Endometrium (tissue), 2 donors: Measurements from ENCODE around the gene AARS1.
"Not testable (repeated sequence)": the region's sequence is repeated elsewhere in the genome, so short reads cannot be mapped to it uniquely, and the experiment has no call there.

Source experiments
- FAIRE-seq: peaks from 2 replicates; lab custom pipeline; 2012; peaks lifted over from hg19 to GRCh38; lab: Jason Lieb, UNC
- donor health status: control.
- donor health status: control.

Gene AARS1

DNA sequence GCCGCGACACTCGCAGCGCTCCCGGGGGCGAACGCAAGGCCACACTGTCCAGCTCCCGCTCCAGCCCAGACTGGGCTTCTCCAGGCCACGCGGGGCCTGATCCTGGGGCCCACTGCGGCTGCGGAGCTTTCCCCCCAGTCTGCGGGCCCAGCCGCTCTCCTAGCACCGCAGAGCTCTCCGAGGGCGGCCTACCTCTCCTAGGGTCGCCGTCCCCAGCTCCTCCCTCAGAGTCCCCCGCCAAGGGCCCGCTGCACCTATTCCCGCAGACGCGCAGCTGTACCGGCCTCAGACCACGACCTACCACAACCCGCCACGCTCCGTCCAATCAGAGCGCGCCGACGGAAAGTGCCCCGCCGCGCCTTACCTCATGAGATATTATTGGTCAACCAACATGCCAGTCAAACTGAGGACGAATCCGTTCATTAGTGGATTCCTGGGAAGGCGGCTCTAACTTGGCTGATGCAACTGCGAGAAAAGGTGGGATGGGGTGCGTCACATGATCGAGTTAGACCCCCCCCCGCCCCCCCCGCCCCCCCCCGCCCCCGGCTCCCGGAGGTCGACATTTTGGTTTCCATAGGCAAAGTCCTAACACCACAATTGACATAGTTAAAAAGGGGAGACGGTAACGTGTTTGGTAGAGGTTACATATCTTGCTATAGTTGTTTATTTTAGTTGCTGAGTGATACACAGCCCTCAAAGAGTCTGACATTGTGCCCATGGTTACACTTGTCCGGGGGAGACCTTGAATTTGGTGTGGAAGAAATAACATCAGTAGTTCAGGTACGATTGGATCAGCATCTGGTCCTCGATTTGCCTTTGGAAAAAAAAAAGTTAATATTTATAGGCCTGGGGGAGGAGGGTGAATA lies at the start of gene AARS1:
TSS of gene AARS1 (minus strand) at position 278 of the 866 bp plus-strand sequence. CDS start 6,743 bp downstream, outside the sequence.
- peak; percentile 35 for FAIRE-seq

DNA sequence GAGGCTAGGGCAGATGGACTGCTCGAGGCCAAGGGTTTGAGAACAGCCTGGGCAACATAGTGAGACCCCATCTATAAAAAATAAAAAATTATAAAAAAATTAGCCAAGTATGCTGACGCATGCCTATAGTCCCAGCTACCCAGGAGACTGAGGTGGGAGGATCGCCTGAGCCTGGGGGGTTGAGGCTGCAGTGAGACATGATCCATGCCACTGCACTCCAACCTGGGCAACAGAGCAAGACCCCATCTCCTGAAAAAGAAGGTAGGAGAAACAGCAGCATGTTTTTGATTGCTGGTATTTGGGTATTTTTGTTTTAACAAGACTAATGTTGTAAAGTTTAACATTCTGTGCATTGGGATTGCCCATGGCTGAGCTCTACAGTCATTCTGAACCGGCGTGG lies 48.5 kb upstream of the AARS1 start:
- FAIRE-seq, result no peak

DNA sequence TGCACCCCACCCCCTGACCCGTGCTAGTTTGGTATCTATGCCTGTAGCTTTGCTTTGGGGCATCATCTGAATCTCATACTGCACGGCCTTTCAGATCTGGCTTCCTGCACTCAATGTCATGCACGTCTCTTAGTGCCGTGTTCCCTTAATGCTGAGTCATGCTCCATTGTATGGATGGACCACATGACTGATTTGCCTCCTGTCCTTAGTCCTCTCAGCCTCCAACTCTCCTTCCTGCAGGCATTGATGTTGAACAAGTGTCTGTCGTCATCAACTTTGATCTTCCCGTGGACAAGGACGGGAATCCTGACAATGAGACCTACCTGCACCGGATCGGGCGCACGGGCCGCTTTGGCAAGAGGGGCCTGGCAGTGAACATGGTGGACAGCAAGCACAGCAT lies 43.4 kb upstream of the AARS1 start:
- not testable (repeated sequence) for FAIRE-seq

DNA sequence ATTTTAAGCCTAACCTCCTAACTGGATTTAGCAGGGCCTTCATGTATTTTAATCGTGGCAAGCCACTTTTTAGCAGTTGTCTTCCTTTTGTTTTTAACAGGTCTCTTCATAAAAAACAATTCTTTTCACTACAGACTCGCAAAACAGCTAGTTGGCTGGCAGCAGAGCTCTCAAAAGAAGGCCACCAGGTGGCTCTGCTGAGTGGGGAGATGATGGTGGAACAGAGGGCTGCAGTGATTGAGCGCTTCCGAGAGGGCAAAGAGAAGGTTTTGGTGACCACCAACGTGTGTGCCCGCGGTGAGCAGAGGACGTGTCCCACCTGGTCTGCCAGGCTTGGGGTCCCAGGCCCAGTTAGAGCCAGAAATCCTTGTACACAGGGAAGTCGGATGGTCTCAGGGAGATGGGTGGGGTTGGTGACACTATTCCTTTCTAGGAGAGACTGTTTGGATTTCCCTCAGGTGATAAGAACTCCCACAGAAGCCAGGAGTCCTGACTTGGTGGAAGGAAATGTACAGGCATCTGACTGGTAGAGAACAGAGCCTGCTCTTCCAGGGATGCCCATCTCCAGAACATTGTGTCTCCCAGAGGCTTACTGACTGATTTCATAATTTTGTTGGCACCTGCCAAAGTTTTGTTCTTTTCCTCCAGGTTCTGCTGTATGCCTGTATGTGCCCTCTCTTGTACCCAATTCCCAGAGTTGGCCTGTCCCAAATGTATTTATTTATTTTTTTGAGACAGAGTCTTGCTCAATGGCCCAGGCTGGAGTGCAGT lies 42.5 kb upstream of the AARS1 start:
- no peak for FAIRE-seq

DNA sequence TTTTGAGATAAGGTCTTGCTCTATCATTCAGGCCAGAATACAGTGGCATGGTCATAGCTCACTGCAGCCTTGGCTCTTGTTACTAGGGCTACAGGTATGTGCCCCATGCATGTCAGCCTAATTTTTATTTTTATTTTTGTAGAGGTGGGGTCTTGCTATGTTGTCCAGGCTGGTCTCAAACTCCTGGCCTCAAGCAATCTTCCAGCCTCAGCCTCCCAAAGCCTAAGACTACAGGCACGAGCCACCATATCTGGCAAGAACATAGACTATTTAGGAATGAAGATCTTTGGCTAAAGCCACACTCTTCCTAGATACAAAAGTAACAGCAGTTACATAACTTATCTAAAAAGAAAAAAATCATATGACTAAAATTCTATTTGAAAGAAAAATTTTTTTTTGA lies 41.8 kb upstream of the AARS1 start:
- no peak for FAIRE-seq

DNA sequence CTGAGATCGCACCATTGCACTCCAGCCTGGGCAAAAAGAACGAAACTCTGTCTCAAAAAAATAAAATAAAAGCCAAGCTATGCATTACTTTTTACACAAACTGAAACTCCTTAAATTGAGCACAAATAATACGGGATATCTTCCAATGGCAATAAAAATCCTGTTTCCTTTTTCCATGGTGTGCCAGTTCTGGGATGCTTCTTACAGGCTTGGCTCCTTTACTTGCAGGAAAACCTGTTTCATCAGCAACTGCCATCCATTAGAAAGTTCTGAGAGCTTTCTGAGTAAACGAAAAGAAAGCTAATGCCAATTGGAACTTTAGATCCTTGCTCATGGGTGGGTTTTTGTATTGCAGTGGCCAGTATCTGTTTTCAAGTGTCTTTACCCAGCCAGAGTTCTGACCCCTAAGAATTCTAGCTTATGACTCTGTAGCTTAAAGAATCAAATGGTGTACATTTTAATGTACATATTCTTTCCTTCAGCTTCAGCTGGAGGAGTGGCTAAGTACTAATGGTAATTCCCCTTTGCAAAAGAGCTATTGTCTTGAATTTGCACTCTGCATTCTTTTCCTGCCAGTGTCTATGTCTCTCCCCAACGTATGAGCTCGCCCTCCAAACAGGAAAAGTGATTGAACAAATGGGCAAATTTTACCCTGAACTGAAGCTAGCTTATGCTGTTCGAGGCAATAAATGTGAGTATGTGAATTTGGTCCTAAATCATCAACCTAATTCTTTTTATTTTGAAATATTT lies 35.9 kb upstream of the AARS1 start:
- no peak for FAIRE-seq

DNA sequence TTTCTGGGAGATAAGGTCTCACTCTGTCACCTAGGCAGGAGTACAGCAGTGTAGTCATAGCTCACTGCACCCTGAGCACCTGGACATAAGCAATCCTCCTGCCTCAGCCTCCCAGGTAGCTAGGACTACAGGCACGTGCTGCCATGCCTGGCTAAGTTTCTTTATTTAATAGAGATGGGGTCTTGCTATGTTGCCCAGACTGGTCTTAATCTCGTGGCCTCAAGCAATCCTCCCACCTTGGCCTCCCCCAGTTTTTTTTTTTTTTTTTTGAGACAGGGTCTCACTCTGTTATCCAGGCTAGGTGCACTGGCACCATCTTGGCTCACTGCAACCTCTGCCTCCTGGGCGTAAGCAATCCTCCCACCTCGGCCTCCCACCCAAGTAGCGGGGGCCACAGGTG lies 30.8 kb upstream of the AARS1 start:
- FAIRE-seq, result no peak

DNA sequence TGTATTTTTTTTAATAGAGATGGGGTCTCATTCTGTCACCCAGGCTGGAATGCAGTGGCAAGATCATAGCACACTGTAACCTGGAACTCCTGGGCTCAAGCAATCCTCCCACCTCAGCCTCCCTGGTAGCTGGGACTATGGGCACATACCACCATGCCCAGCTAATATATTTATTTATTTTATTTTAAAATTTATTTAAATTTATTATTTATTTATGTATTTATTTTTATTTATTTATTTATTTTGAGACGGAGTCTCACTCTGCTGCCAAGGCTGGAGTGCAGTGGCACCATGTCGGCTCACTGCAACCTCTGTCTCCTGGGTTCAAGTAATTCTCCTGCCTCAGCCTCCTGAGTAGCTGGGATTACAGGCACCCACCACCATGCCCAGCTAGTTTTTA lies 18.4 kb upstream of the AARS1 start:
- not testable (repeated sequence) for FAIRE-seq

DNA sequence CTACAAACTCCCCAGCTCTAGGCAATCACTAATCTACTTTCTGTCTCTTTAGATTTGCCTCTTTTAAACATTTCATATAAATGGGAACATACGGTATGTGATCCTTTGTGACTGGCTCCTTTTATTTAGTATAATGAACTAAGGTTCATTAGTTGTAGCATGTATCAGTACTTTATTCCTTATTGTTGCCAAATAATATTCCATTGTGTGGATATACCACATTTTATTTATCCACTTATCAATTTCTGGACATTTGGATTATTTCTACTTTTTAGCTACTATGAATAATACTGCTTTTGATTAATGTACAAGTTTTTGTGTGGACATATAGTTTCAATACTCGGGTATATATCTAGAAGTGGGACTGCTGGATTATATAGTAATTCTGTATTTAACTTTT lies 17.6 kb upstream of the AARS1 start:
- no peak for FAIRE-seq

DNA sequence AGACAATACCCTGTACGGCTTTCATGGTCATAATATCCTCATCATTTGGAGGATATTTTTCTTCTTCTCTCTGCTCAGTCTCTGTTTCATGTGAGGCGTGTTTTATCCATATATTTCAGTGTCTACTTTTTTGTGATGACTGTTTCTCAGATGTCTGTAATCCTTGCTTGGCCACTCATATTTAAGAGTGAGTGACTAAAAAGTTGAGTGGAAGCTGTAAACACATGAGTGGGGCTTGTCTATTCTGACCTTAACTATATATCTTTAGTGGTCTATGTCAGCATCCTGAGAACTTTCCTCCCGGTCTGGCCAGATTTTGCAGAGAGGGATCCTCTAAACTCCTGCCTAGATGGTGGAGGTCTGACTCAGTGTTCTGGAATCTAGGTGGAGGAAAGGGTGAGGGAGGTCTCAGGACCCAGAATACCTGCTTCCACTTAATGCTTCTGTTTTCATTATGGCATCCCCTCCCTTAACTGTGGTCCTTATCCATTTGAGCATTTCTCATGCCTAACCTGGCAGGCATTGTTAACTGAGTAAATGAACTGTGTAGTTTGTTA lies 15.7 kb upstream of the AARS1 start:
- no peak for FAIRE-seq

DNA sequence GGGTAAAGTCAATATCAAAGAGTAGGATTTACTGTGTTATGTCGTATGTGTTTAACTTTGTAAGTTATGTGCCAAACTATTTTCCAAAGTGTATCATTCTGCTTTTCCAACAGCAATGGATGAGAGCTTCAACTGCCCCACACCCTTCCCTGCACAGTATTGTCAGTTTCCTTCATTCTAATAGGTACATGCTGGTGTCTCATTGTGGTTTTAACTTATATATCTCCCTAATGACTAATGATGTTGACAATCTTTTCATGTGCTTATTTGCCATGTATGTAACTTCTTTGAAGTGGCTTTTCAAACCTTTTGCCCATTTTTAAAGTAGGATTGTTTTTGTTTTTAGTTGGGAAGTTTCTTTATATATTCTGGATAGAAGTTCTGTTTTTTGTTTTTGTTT lies 13.4 kb upstream of the AARS1 start:
- FAIRE-seq, result no peak

DNA sequence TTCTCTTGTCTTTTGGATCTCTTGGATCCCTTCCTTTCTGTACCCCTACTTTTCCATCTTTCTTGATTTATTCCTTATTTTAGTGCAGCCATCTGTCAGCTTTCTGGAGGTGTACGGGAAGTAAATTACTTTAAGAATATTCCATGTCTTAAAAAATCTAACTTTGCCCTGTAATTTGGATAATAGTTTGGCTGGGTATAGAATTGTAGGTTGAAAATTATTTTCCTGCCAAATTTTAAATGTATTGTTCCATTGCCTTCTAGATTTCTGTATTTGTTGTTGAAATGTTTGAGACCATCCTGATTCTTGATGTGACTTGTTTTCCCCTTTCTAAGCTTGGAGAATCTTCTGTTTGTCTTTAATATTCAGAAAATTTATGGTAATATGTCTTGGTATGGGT lies 11.8 kb upstream of the AARS1 start:
- no peak for FAIRE-seq

DNA sequence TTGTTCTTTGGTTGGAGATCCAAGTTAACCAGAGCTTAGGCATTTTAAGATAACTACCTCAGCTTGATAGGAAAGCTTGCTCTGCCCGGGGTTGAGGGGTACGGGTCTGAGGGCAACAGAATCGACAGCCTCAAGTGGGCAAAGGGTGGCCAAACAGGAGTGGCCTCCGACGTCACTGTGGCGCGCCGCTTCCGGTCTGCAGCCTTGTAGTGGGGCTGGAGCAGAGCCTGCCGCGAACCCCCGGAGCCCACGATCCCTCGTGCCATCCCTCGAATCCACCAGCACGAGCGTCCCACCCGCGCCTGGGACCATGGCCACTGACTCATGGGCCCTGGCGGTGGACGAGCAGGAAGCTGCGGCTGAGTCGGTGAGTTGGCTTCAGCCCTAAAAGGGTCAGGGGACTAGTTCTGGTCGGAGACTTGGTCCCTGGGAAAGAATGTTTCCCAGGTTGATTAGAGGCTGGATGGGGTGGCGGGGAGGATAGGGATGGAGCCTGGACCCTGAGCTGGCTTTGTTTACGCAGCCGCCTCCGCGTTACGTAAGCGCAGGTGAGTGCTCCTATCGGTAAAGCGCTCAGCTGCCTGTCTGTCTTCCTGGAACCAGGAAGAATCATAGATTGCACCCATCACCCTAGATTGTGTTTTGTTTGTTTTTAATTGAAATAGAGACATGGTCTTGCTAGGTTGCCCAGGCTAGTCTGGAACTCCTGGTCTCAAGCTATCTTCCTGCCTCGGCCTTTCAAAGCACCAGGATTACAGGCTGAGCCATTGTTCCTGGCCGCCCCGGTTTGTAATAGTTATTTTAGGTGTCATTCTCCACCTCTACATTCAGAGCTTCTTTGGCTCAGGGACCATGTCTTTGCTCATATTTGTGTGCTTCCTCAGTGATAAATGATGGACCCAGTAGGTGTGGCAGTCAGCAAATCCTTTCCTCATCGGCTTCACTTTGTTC lies 10.0 kb upstream of the AARS1 start, which contains the start of gene DDX19B:
TSS of gene DDX19B (plus strand) at position 199 of the 951 bp plus-strand sequence. CDS start at position 311, 112 bp downstream.
- FAIRE-seq, result no peak

DNA sequence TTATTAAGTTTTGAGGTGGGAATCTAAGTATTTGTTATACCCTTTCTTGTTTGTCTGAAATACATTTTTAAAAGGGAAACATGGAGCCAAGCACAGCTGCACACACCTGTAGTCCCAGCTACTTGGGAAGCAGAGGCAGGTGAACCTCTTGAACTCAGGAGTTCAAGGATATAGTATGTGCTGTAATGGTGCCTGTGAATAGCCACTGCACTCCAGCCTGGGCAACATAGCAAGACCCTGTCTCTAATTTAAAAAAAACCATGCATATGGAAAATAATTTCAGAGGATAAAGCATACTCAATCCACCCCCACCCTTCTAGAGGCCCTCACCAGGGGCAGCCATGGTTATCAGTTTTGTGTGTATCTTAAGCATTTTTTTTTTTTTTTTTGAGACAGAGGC lies 6.3 kb upstream of the AARS1 start:
- FAIRE-seq, result no peak

DNA sequence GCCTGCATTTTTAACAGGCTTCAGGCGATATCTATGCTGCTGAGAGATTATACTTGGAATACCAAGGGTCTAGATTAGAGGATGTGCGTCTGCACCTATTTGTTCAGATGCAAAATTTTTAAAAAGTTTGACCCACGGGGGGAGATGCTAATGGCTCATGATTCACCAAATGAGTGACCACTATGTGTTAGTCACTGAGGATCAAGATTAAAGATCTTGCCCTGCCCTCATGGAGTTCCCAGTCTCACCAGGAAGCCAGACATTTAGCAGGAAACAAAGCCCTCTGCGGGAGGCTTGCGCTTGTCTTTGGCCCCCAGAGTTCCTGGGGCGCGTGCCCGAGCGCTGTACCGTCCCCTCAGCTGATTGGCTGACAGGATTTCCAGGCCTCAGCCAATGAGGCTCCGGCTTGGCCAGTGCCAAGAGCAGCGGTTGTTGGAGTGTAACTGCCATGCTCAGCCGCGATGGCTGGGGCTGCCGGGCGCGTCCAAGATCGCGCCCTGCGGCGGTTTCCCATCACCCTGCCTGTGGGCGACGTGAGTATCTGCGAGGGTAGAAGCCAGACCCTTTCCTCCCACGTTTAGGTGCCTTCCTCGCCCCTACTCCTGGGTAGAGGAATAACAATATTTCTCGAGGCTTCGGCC lies 5.2 kb upstream of the AARS1 start:
- no peak for FAIRE-seq

DNA sequence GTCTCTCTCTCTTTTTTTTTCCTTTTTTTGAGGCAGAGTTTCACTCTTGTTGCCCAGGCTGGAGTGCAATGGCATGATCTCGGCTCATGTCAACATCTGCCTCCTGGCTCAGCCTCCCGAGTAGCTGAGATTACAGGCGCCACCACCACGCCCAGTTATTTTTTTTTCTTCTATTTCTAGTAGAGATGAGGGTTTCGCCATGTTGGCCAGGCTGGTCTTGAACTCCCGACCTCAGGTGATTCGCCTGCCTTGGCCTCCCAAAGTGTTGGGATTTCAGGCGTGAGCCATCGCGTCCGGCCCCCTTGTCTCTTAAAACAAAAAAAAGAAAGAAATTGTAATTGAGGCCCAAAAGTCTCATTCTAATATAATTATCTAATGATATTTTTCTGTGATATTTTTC lies 2.8 kb upstream of the AARS1 start:
- not testable (repeated sequence) for FAIRE-seq

DNA sequence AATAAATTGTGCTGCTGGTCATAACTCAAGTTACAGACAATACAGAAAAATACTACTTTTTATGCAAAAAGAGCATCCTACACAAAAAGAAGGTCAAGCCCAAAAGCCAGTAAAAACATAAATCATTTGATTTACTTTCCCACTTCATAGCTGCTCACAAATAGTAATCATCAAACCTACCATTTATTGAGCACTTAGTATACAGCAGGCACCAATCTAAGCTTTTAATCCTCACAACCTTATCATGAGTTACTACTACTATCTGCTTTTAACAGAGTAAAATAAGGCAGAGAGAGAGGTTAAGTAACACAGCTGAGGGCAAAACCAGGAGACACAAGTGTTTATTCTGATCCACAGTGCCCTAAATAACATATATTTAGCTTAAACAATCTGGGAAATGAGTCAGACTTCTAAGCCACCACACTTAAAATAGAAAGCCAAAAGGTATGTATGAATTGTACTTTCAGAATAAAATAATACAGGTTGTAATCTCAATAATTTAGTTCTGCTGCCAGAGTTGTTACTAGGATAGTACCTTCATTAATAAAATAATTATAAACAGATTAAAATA lies 1.7 kb upstream of the AARS1 start:
- FAIRE-seq, result no peak

DNA sequence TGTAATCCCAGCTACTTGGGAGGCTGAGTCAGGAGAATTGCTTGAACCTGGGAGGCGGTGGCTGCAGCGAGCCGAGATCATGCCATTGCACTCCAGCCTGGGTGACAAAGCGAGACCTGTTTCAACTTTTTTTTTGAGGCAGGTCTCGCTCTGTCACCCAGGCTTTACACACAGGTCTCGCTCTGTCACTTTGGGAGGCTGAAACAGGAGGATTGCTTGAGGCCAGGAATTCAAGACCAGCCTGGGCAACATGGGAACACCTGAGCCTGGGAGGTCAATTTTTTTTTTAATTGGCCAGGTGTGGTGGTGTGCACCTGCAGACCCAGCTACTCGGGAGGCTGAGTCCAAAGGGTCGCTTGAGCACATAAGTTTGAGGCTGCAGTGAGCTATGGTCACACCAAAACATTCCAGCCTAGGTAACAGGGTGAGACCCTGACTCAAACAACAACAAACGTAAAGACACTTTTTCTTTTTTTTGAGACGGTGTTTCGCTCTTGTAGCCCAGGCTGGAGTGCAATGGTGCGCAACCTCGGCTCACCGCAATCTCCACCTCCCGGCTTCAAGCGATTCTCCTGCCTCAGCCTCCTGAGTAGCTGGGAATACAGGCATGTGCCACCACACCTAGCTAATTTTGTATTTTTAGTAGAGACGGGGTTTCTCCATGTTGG lies 1.9 kb downstream of the AARS1 start:
- FAIRE-seq, result not testable (repeated sequence)

DNA sequence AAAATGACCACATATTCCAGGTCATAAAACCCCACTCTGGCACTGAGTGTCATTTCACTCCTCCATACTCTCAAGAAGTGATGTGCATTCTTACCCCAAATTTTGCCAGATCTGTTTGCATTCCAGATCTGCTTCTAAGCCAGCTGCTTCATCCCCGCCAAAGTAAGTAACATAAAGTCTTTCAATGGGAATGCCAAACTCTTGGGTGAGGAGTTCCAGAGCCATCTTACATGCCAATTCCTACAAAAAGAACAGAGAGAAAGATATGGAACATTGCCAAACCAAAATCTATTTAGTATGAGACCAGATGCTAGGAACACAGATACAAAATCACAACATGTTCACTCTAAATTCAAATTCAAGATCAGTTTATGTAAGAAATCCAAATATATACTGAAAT lies 12.9 kb downstream of the AARS1 start:
- FAIRE-seq, result no peak

DNA sequence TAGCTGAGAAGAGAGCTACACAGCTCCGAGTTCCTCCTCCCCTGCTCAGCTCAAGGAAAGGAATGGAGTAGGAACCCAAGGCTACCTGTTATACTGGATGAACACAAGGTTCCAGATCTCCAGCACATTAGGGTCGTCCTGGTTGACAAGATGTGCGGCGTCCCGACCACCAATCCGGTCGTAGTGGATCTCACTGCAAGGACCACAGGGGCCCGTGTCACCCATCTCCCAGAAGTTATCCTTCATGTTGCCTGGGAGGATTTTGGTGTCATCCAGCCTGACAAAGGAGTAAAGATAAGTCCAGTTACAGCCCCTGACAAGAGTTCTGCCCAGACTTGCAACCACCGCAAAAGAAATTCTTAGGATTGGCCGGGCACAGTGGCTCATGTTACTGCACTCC lies 17.6 kb downstream of the AARS1 start:
- no peak for FAIRE-seq
